GM10847 (cell line): Measurements from ENCODE around the gene STEAP1.

ENCODE experiments used
- POLR2A ChIP-seq: IDR thresholded peaks from 2 replicates; pipeline ENCODE4 v1.6.1; 2011; ENCODE audit not compliant: insufficient read length; ENCODE audit errors: extremely low read depth

The STEAP1 gene

DNA sequence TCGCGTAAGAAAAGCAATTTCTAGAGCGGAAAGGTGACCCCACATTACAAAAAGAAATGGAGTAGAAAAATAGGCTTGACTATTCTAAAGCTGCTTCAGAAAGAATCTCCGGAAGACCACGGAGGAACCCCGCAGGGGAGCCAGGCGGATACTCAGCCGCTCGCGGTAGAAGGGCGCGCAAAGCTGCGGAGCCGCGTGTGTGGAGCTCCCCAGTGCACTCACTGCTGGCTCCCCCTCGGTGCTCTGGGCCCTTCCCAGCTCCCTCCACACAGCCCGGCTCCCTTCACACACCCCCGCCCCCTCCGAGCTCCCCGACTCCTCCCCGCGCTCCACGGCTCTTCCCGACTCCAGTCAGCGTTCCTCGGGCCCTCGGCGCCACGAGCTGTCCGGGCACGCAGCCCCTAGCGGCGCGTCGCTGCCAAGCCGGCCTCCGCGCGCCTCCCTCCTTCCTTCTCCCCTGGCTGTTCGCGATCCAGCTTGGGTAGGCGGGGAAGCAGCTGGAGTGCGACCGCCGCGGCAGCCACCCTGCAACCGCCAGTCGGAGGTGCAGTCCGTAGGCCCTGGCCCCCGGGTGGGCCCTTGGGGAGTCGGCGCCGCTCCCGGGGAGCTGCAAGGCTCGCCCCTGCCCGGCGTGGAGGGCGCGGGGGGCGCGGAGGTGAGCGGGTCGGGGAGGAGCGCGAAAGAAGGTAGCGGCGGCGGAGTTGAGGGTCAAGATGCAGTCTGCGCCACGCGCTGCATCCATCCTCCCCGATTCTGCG, 57.3 kb downstream of the STEAP1 start, which contains the start of gene STEAP2:
Gene STEAP2 (plus strand): TSS at position 350 of the 758 bp plus-strand sequence. CDS start 13,343 bp downstream, outside the sequence.
- no peak for TF ChIP-seq POLR2A

DNA sequence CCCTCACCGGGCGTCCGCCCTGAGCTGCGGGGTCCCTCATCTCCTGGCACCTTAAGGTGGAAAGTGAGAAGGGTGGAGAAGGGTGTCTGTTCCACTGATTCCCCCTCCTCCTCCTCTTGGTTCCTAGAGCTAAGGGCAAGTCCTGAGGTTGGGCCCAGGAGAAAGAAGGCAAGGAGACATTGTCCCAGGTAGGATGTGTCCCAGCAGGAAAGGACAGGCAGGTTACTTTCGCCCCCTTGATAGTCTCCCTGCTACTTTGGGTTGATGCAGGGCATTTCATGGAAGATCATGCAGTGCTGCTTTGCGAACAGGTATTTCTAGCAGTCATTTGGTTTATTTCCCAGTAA, 57.9 kb downstream of the STEAP1 start:
- TF ChIP-seq POLR2A, result no peak

- TF ChIP-seq POLR2A, result no peak
These were observed 59.3 kb downstream of the STEAP1 start for GRCh38 chr7:90213521-90213920.
